Cerebellar cortex (tissue), 1 donor: Measurements from ENCODE around the gene ZSWIM3.
"Not testable (repeated sequence)": the region's sequence is repeated elsewhere in the genome, so short reads cannot be mapped to it uniquely, and the experiment has no call there.

Experiments
- DNase-seq: peaks from one replicate; pipeline ENCODE4 v3.0.0-alpha.2; 2015; ENCODE audit warnings: low spot score

ZSWIM3 gene

GRCh38 chr20:45857114-45857881 is at the start of gene ZSWIM3, which contains the start of gene ACOT8:
ZSWIM3 (plus strand) TSS chr20:45857614; CDS start chr20:45857826, 212 bp downstream.
ACOT8 (minus strand) TSS chr20:45857392; CDS start chr20:45857315, 77 bp downstream.
- peak; percentile 100 for DNase-seq

GRCh38 chr20:45810191-45810970 is 47.0 kb upstream of the ZSWIM3 start:
- DNase-seq, result no peak

DNA sequence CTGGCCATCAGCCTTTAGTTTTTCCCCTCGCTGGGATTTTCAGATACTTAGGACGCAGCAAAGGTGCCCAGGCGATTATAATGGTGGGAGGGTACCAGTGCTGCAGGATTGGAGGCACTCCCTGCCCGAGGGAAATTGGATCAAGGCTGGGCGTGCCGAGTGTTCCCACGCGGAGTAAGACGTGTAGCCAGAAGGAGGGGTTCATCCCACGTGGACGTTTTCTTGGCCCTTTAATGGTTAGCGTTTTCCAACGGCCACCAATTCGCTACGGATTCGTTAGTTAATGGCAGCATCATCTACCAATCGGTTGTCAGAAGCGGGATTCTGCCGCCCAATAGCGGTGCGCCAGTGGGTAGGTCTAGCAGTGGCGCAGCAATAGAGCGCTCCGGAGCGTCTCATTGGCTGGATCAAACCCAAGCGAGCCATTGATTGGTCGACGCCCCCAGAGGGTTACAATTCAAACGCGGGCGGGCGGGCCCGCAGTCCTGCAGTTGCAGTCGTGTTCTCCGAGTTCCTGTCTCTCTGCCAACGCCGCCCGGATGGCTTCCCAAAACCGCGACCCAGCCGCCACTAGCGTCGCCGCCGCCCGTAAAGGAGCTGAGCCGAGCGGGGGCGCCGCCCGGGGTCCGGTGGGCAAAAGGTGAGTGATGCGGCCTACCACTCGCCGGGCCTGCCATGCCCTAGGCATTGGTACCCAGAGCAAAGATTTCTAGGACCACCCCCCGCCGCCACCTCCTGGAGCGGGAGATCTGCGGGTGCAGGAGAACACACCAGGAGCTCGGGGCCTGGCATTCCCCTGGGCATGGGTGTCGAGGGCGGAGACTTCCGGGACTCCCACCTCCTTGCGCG is 45.0 kb upstream of the ZSWIM3 start, which contains the start of gene UBE2C:
UBE2C (plus strand) TSS at position 488 of the 849 bp plus-strand sequence; CDS start at position 540, 52 bp downstream.
- peak; percentile 100 for DNase-seq

GRCh38 chr20:45813006-45813340 is 44.4 kb upstream of the ZSWIM3 start:
- DNase-seq, result no peak

GRCh38 chr20:45813489-45813888 is 43.9 kb upstream of the ZSWIM3 start:
- DNase-seq, result no peak

- DNase-seq, result no peak
Observed at GRCh38 chr20:45814314-45814713, 43.1 kb upstream of the ZSWIM3 start.

DNA sequence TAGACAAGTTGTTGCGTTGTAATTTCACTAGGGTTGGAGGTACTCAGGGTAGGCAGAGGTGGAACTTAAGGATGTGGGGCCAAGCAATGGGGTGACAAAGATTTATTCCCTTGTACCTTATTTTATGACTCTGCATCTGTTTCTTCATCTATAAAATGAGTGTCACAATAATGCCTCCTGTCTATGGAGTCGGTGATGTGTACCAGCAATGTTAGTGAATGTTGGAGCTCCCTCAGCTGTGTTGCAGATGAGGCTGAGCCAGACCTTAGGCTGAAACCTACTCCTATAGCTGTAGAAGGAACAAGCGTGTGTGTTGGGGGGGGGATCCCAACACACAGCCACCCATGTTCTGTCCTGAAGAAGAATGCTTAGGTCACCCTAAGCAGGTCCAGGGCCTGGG is 40.5 kb upstream of the ZSWIM3 start:
- no peak for DNase-seq

GRCh38 chr20:45817376-45818194 is 39.8 kb upstream of the ZSWIM3 start:
- DNase-seq, result no peak

DNA sequence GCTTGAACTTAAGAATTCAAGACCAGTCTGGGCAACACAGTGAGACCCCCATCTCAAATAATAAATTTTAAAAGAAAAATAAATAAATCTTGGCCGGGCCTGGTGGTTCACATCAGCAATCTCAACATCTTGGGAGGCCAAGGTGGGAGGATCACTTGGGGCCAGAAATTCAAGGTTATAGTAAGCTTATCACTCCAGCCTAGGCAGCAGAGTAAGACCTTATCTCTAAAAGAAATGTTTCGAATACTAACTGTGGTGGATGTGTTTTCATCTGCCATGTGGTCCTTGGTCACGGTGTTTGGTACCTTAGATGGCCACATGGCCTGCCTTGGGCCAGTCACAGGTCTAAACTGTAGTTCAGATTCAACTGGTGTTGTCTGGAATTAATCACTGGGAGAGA is 39.2 kb upstream of the ZSWIM3 start:
- DNase-seq, result no peak

GRCh38 chr20:45819466-45819865 is 37.9 kb upstream of the ZSWIM3 start:
- DNase-seq, result no peak

DNA sequence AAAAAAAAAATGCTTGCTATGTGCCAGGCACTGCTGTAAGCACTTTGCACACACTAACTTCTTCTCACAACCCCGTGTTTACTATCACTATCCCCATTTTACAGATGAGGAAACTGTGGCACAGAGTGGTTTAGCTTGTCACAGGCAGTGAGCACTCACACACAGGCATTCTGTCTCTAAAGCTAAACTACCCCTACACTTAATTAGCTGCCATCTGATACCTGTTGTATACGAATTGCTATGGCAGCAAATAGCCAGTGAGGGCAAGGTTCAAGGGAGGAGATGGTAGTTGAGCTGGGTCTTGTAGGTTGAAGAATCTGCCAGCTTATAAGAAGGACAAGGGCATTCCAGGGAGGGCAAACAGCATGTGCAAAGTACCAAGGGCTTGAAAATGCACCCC is 35.5 kb upstream of the ZSWIM3 start:
- DNase-seq, result no peak

- no peak for DNase-seq
Observed at GRCh38 chr20:45822857-45823256, 34.6 kb upstream of the ZSWIM3 start.

DNA sequence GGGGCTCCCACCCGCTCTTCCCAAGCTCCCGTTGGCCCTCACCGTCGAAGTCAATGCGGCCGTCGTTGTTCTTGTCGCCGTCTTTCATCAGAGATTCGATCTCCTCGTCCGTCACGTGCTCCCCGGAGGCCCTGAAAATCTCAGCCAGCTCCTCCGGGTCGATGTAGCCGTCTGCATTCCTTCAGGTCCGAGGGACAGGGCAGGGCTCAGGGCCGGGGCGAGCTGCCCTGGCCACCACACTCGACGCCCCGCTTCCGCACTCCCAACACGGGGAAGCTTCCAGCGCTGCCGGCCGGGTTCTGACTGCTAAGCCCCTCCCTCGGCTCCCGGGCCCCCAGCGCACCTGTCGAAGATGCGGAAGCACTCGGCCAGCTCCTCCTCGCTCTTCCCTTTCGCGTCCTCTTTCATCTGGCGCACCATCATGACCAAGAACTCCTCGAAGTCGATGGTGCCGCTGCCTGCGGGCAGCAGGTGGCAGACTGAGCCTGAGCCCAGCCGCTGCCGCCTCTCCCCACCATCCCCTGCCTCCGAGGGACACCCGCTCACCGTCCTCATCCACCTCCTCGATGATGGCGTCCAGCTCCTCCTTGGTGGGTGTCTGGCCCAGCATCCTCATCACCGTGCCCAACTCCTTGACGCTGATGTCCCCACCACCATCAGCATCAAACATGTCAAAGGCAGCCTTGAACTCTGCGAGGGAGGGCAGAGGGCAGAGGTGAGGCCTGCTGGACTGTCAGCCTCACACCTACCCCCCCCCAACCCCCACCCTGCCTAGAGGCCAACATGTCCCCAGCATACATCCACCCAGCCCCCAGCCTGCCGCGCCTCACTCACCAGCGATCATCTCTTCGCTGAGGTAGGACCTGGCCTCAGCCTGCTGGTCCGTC is 33.2 kb upstream of the ZSWIM3 start:
- no peak for DNase-seq

DNA sequence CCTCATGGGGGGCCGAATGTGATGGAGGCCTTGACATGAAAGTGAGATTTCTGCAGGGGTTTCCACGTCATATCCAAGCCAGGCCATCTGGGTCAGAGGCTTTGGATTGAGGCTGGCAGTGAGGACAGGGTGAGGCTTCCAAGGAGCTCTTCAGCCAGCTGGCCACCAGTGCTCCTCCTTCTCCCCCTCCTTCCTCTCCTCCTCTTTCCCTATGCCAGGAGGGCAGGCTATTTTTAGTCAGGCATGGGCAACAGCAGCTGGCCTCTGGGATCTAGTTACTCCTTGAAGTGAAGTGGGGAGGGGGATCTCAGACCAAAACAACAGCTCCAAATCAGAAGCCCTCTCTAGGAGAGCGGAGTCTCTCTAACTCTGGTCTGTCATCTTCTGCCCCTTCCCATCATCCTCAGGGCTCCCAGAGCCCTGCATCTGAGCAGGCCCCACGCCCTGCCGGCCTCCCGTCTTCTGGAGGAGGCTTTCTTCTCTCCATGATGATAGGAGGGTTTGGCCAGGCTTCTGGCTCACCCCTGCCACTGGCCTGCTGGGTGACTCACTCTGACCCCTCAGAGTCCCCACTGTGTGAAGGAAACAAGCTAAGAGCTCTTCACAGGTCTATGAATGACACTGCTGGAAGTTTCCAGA is 30.9 kb upstream of the ZSWIM3 start:
- DNase-seq, result no peak

DNA sequence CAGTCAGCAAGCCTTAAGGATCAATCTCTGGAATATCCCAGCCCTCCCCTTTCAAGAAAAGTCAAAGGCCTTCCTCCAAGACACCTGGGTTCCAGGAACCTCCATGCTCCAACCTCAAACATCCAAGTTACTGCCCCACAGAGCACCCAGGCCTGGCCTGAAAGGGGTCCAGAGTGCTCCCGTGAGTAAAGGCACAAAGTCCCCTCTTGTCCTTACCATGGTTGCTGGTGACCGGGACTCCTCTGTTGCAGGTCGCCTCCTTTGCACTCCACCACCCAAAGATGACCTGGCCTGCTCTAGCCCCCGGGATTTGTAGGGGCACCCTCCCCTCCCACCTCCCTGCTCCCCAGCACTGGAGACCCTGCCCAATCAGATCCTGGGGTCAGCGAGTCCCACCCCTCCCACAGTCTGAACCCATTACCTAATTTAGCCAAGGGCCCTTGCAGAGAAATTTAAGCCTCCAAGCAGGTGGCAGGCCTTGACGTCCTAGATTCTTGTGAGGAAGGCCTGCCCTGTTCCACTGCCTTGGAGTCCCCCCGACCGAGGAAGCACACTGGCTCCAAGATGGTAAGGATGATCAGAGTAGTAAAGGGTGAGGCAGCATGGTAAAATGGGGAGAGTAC is 30.3 kb upstream of the ZSWIM3 start, which contains the start of gene TNNC2:
TNNC2 (minus strand) TSS at position 283 of the 623 bp plus-strand sequence; CDS start at position 219, 64 bp downstream.
- no peak for DNase-seq

GRCh38 chr20:45827712-45828111 is 29.7 kb upstream of the ZSWIM3 start:
- DNase-seq, result no peak

GRCh38 chr20:45828589-45828988 is 28.8 kb upstream of the ZSWIM3 start:
- no peak for DNase-seq

- DNase-seq, result not testable (repeated sequence)
Observed at GRCh38 chr20:45829673-45830106, 27.7 kb upstream of the ZSWIM3 start.

DNA sequence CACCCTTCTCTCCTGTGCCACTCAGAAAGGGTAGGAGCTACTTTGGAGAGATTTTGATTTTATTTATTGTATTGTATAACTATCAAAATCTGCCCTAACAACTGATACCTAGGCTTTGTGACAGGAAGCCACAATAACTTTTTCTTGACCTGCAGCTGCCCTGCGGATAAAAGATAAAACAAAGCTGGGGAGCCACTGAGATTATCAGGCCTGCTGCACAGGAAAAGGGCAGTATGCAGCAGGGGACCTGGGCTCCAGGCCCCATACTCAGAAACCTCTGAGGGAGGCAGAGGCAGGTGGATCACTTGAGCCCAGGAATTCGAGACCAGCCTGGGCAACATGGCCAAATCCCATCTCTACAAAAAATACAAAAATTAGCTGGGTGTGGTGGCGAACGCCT is 24.8 kb upstream of the ZSWIM3 start:
- no peak for DNase-seq
